ENCODE data around the gene RTN4IP1.

RTN4IP1 gene
- total RNA-seq, result 3.9 to 6.2 (median 4.0) reads per million in 3 donors

GRCh38 chr6:106629103-106629858, at the start of gene RTN4IP1, which contains the start of gene QRSL1:
TSS of gene RTN4IP1 (minus strand) at chr6:106629498. CDS start at chr6:106629021, 477 bp downstream.
TSS of gene QRSL1 (plus strand) at chr6:106629578. CDS start at chr6:106629682, 104 bp downstream.
- DNase-seq, result peak; percentile 68 to 82 (median 81)
- H3K4me1 ChIP-seq (ENCODE audit: control insufficient read depth, insufficient read depth, low read length, poor library complexity, severe bottlenecking), result peaks cover 7% of the 10 kb centered on the region
- H3K4me3 ChIP-seq (ENCODE audit: insufficient read depth, low read depth, low read length, poor library complexity, severe bottlenecking), result peak within 1 kb of the TSS; percentile 97
- no peaks in the 10 kb centered on the region for H3K36me3 ChIP-seq (ENCODE audit: control insufficient read depth, insufficient read depth, low read length)
- peak within 1 kb of the TSS; percentile 85 for H3K27ac ChIP-seq (ENCODE audit: insufficient read depth, low read length, poor library complexity, severe bottlenecking)
- no peaks in the 10 kb centered on the region for H3K9me3 ChIP-seq (ENCODE audit: control insufficient read depth, low read length)
- no peaks in the 10 kb centered on the region for H3K27me3 ChIP-seq (replicated peaks; ENCODE audit: control insufficient read depth, insufficient read depth, low read length, poor library complexity, severe bottlenecking)

GRCh38 chr6:106677282-106677681, 48.0 kb upstream of the RTN4IP1 start:
- Histone ChIP-seq H3K36me3 (ENCODE audit: control insufficient read depth, insufficient read depth, low read length) (no peaks in the 10 kb centered on the region), H3K27me3 (replicated peaks; ENCODE audit: control insufficient read depth, insufficient read depth, low read length, poor library complexity, severe bottlenecking) (no peaks in the 10 kb centered on the region), H3K4me1 (ENCODE audit: control insufficient read depth, insufficient read depth, low read length, poor library complexity, severe bottlenecking) (no peaks in the 10 kb centered on the region), H3K27ac (ENCODE audit: insufficient read depth, low read length, poor library complexity, severe bottlenecking) (no peak overlapping the region), H3K4me3 (ENCODE audit: insufficient read depth, low read depth, low read length, poor library complexity, severe bottlenecking) (no peak overlapping the region), H3K9me3 (ENCODE audit: control insufficient read depth, low read length) (no peaks in the 10 kb centered on the region)
- DNase-seq, result no peak

- Histone ChIP-seq H3K27me3 (replicated peaks; ENCODE audit: control insufficient read depth, insufficient read depth, low read length, poor library complexity, severe bottlenecking) (no peaks in the 10 kb centered on the region), H3K4me3 (ENCODE audit: insufficient read depth, low read depth, low read length, poor library complexity, severe bottlenecking) (no peak overlapping the region), H3K36me3 (ENCODE audit: control insufficient read depth, insufficient read depth, low read length) (no peaks in the 10 kb centered on the region), H3K27ac (ENCODE audit: insufficient read depth, low read length, poor library complexity, severe bottlenecking) (no peak overlapping the region), H3K9me3 (ENCODE audit: control insufficient read depth, low read length) (no peaks in the 10 kb centered on the region), H3K4me1 (ENCODE audit: control insufficient read depth, insufficient read depth, low read length, poor library complexity, severe bottlenecking) (no peaks in the 10 kb centered on the region)
- no peak for DNase-seq
Observed at GRCh38 chr6:106674541-106675229, 45.4 kb upstream of the RTN4IP1 start.

GRCh38 chr6:106671651-106672050, 42.4 kb upstream of the RTN4IP1 start:
- H3K36me3 ChIP-seq (ENCODE audit: control insufficient read depth, insufficient read depth, low read length), result no peaks in the 10 kb centered on the region
- H3K4me1 ChIP-seq (ENCODE audit: control insufficient read depth, insufficient read depth, low read length, poor library complexity, severe bottlenecking), result no peaks in the 10 kb centered on the region
- no peak for DNase-seq
- H3K27ac ChIP-seq (ENCODE audit: insufficient read depth, low read length, poor library complexity, severe bottlenecking), result no peak overlapping the region
- H3K27me3 ChIP-seq (replicated peaks; ENCODE audit: control insufficient read depth, insufficient read depth, low read length, poor library complexity, severe bottlenecking), result no peaks in the 10 kb centered on the region
- no peak overlapping the region for H3K4me3 ChIP-seq (ENCODE audit: insufficient read depth, low read depth, low read length, poor library complexity, severe bottlenecking)
- no peaks in the 10 kb centered on the region for H3K9me3 ChIP-seq (ENCODE audit: control insufficient read depth, low read length)

- Histone ChIP-seq H3K4me3 (ENCODE audit: insufficient read depth, low read depth, low read length, poor library complexity, severe bottlenecking) (no peak overlapping the region), H3K27ac (ENCODE audit: insufficient read depth, low read length, poor library complexity, severe bottlenecking) (no peak overlapping the region), H3K36me3 (ENCODE audit: control insufficient read depth, insufficient read depth, low read length) (peaks cover 5% of the 10 kb centered on the region), H3K27me3 (replicated peaks; ENCODE audit: control insufficient read depth, insufficient read depth, low read length, poor library complexity, severe bottlenecking) (no peaks in the 10 kb centered on the region), H3K9me3 (ENCODE audit: control insufficient read depth, low read length) (no peaks in the 10 kb centered on the region), H3K4me1 (ENCODE audit: control insufficient read depth, insufficient read depth, low read length, poor library complexity, severe bottlenecking) (no peaks in the 10 kb centered on the region)
- no peak for DNase-seq
Observed at GRCh38 chr6:106670236-106670635, 40.9 kb upstream of the RTN4IP1 start.

- no peaks in the 10 kb centered on the region for H3K27me3 ChIP-seq (replicated peaks; ENCODE audit: control insufficient read depth, insufficient read depth, low read length, poor library complexity, severe bottlenecking)
- no peaks in the 10 kb centered on the region for H3K4me1 ChIP-seq (ENCODE audit: control insufficient read depth, insufficient read depth, low read length, poor library complexity, severe bottlenecking)
- H3K27ac ChIP-seq (ENCODE audit: insufficient read depth, low read length, poor library complexity, severe bottlenecking), result no peak overlapping the region
- no peak overlapping the region for H3K4me3 ChIP-seq (ENCODE audit: insufficient read depth, low read depth, low read length, poor library complexity, severe bottlenecking)
- no peak for DNase-seq
- H3K36me3 ChIP-seq (ENCODE audit: control insufficient read depth, insufficient read depth, low read length), result peaks cover 17% of the 10 kb centered on the region
- H3K9me3 ChIP-seq (ENCODE audit: control insufficient read depth, low read length), result no peaks in the 10 kb centered on the region
Observed at GRCh38 chr6:106667022-106667402, 37.7 kb upstream of the RTN4IP1 start.

- H3K4me1 ChIP-seq (ENCODE audit: control insufficient read depth, insufficient read depth, low read length, poor library complexity, severe bottlenecking), result no peaks in the 10 kb centered on the region
- no peaks in the 10 kb centered on the region for H3K9me3 ChIP-seq (ENCODE audit: control insufficient read depth, low read length)
- no peak overlapping the region for H3K27ac ChIP-seq (ENCODE audit: insufficient read depth, low read length, poor library complexity, severe bottlenecking)
- peaks cover 17% of the 10 kb centered on the region for H3K36me3 ChIP-seq (ENCODE audit: control insufficient read depth, insufficient read depth, low read length)
- no peak for DNase-seq
- no peak overlapping the region for H3K4me3 ChIP-seq (ENCODE audit: insufficient read depth, low read depth, low read length, poor library complexity, severe bottlenecking)
- no peaks in the 10 kb centered on the region for H3K27me3 ChIP-seq (replicated peaks; ENCODE audit: control insufficient read depth, insufficient read depth, low read length, poor library complexity, severe bottlenecking)
Observed at GRCh38 chr6:106666282-106667021, 37.2 kb upstream of the RTN4IP1 start.

GRCh38 chr6:106662458-106662857, 33.2 kb upstream of the RTN4IP1 start:
- H3K9me3 ChIP-seq (ENCODE audit: control insufficient read depth, low read length), result no peaks in the 10 kb centered on the region

GRCh38 chr6:106659859-106660258, 30.6 kb upstream of the RTN4IP1 start:
- H3K36me3 ChIP-seq (ENCODE audit: control insufficient read depth, insufficient read depth, low read length), result peaks cover 42% of the 10 kb centered on the region
- no peaks in the 10 kb centered on the region for H3K4me1 ChIP-seq (ENCODE audit: control insufficient read depth, insufficient read depth, low read length, poor library complexity, severe bottlenecking)
- no peak overlapping the region for H3K27ac ChIP-seq (ENCODE audit: insufficient read depth, low read length, poor library complexity, severe bottlenecking)
- no peaks in the 10 kb centered on the region for H3K9me3 ChIP-seq (ENCODE audit: control insufficient read depth, low read length)
- no peaks in the 10 kb centered on the region for H3K27me3 ChIP-seq (replicated peaks; ENCODE audit: control insufficient read depth, insufficient read depth, low read length, poor library complexity, severe bottlenecking)
- H3K4me3 ChIP-seq (ENCODE audit: insufficient read depth, low read depth, low read length, poor library complexity, severe bottlenecking), result no peak overlapping the region
- DNase-seq, result no peak

More at GRCh38 chr6:106662458-106662857, 33.2 kb upstream of the RTN4IP1 start:
- Histone ChIP-seq H3K4me1 (ENCODE audit: control insufficient read depth, insufficient read depth, low read length, poor library complexity, severe bottlenecking) (no peaks in the 10 kb centered on the region), H3K4me3 (ENCODE audit: insufficient read depth, low read depth, low read length, poor library complexity, severe bottlenecking) (no peak overlapping the region), H3K27me3 (replicated peaks; ENCODE audit: control insufficient read depth, insufficient read depth, low read length, poor library complexity, severe bottlenecking) (no peaks in the 10 kb centered on the region), H3K36me3 (ENCODE audit: control insufficient read depth, insufficient read depth, low read length) (peaks cover 33% of the 10 kb centered on the region), H3K27ac (ENCODE audit: insufficient read depth, low read length, poor library complexity, severe bottlenecking) (no peak overlapping the region)
- no peak for DNase-seq

Data from effector memory CD4-positive, alpha-beta T cell (primary cell).